Fibroblast of skin of abdomen (primary cell): Measurements from ENCODE around the gene SRP72. TPM values are rescaled to one million over a fixed set of nuclear protein-coding genes. Genes with fewer than 3 reads are reported as not detected.
A peak's percentile ranks its signal among the peaks of the same experiment; 100 is the strongest.
"Not testable (repeated sequence)": the region's sequence is repeated elsewhere in the genome, so short reads cannot be mapped to it uniquely, and the experiment has no call there.

Source experiments
- DNase-seq: peaks from one replicate; pipeline ENCODE4 v3.0.0-alpha.2; 2013
- polyA plus RNA-seq, 2 experiments: library from polyadenylated mRNA; unstranded; fragments of 120-200 nt; gene quantifications; one replicate each; pipeline ENCODE4 v1.2.1, GENCODE V29; 2013; ENCODE audit not compliant: insufficient read length in 2 of 2

The SRP72 gene, protein sequence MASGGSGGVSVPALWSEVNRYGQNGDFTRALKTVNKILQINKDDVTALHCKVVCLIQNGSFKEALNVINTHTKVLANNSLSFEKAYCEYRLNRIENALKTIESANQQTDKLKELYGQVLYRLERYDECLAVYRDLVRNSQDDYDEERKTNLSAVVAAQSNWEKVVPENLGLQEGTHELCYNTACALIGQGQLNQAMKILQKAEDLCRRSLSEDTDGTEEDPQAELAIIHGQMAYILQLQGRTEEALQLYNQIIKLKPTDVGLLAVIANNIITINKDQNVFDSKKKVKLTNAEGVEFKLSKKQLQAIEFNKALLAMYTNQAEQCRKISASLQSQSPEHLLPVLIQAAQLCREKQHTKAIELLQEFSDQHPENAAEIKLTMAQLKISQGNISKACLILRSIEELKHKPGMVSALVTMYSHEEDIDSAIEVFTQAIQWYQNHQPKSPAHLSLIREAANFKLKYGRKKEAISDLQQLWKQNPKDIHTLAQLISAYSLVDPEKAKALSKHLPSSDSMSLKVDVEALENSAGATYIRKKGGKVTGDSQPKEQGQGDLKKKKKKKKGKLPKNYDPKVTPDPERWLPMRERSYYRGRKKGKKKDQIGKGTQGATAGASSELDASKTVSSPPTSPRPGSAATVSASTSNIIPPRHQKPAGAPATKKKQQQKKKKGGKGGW
- 114 TPM for polyA plus RNA-seq (2013, experiment 1 of 2; ENCODE audit: insufficient read length)
- polyA plus RNA-seq (2013, experiment 2 of 2; ENCODE audit: insufficient read length) = 109 TPM

DNA sequence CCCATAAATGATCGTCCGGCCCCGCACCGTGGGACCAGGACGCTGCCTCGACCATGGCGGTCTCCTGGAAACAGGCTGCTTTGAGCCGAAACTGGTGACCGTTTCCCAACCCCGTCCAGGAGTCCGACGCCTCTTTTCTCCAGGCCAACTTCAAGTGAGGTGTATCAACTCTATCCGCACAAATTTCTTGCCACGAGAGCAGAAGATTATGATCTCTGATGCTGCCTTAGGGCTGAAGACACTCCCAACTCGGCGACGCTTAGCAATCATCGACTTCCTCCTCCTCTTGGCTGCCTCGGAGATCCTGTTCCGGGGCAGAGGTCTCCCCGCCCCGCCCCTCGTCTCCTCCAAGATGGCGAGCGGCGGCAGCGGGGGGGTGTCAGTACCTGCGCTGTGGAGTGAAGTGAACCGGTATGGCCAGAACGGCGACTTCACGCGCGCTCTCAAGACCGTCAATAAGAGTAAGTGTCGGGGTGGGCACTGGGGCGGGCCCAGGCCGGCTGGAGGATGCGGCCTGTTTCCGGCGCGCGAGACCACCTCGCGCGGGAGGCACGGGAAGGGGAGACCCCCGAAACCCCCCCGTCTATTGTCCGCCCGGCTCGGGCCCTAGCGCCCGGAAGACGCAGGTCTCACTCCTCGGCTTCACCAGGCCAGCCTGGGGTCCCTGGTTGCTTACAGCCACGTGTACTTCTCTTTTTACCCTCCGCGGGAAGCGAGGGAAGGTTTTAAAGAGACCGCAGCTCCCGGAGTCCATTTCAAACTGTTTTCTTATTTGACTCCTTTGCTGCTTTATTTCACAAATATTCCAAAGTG is at the start of gene SRP72:
Gene SRP72, plus strand, starts transcription at position 334 of the 813 bp plus-strand sequence. Its CDS starts 19 bp downstream, at position 353.
- peak; percentile 87 for DNase-seq

DNA sequence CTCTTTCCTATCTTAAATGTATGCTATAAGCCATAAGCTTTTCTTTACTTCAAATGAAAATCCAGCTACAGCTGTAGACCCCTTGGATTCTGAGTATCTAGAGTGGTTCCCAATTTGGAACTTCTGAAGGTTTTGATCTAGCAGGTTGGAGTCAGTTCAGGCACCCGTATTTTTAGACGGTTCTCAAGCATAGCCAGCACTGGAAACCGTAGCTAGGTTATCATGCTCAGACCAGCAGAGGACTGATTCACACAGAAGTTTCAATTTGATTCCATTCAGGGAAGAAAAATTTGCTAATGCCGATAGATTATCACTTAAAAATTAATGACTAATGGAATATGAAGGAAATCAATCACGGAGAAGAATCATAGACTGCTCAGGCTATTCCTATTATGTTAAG is 43.2 kb upstream of the SRP72 start:
- no peak for DNase-seq

DNA sequence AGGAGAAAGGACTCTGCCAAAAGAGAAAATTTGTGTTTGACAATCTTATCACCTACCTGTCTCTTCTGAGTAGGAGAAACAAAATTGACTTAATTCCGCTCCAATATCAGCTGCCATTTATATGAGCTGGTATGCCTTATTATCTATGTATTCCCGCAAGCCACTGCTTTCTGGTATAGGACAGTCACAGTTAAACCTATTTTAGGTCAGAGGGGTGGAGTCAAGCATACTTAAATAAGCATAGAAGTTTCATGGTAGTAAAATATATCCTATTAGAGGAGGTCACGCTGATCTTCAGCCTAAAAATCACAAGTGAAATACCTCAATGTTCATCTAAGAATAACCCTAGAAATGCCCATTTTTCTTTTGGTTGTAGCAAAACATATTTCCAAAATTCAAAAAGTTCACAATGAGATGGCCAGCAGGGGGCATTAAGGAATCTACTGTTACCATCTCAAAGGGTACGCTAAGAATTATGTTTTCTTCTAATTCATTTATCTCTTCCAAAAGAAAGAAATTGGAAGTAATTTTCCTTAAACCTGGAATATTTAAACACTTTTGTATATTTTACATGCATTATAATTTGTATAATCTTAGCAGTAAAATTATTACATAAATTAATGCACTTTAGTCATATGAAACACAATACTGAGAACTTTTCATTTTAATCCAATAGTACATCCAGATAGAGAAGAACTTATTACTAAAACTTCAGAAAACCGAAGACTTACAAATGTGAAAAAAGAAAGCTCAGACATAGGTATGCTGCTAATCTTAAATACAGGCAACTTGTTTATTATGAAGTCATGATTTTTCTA is 42.5 kb upstream of the SRP72 start:
- no peak for DNase-seq

DNA sequence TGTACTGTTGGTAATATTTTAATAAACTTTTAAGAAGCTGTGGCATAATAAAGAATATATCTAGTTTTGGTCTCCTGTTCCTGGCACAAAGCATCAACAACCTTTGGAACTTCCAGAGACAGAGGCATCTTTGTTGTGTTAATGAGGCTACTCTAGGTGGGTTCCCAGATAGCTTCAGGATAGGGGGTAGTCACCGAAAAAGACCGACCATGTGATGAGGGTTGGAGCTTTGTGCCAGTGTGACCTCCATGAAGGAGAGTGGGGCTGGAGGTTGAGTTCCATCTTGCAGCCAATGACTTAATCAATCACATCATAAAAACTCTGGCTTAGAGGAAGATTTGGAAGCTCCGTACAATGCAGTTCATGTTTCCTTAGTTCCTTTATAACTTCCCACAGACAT is 41.9 kb upstream of the SRP72 start:
- no peak for DNase-seq

DNA sequence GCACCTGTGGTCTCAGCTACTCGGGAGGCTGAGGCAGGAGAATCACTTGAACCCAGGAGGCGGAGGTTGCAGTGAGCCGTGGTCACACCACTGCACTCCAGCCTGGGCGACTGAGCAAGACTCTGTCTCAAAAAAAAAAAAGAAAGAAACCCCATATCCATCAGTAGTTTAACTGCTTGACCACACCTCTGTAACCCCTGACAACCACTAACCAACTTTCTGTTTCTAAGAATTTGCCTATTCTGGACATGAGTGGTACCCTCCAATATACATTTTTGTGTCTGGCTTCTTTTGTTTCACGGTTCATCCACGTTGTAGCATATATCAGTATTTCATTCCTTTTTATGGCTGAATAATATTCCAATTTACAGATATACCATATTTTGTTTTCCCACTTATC is 41.1 kb upstream of the SRP72 start:
- DNase-seq = no peak

DNA sequence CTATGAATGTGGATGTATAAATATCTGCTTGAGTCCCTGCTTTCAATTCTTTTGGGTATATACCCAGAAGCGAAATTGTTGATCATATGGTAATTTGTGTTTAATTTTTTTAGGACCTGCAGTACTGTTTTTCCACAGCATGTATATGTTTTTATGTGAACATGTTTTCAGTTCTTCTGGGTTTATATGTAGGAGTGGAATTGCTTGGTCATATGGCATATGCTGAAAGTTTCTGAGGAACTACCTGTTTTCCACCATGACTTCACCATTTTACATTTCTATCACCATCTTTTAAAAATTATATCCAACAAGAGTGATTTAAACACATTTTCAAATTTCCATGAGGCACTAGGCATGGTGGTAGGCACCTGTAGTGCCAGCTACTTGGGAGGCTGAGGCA is 40.2 kb upstream of the SRP72 start:
- no peak for DNase-seq

GRCh38 chr4:56430203-56430602 is 37.2 kb upstream of the SRP72 start:
- DNase-seq = no peak

DNA sequence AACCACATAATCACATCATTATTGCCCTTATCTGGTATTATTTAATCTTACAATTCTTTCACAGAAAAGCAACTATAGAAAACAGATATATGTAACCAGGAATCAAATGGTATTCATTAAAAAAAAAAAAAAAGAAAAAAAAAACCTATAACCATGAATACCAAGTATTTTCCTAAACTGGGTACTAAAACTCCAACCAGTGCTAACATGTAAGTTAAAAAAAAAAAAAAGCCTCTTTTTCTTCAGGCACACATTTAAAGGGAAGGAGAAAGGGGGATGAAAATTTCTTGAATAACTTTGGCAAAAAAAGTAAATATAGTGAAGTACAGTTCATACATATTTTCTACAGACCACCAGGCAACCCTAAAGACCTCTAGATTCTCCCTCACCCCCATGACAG is 34.1 kb upstream of the SRP72 start:
- no peak for DNase-seq

DNA sequence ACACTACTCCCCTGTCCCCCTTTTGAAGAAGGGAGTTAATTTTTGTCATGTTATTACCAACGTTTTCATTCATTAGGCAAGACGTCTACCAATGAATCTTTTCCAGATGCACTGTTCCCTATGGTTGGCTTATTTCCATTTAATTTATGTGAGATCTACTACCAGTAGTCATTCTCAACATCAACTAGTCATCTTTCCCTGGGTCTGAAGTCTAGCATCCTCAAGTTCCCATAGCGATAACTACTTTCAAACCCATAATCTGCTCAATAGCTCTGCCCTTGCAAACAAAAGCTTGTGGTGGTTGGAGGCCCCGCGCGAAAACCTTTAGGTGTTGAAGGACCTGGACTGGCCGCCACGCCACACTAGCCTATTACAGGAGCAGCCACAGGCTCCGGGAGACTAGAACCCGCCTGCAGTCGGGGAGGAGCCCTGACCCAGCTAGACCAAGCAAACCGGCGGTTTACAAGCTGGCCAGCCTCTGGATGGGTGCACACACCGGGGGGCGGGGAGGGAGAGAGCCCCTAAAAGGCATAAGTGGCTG is 32.7 kb upstream of the SRP72 start:
- DNase-seq = peak; percentile 51

GRCh38 chr4:56435140-56435926 is 32.1 kb upstream of the SRP72 start, which contains the start of gene PPAT:
PPAT (minus strand) TSS chr4:56435615; CDS start chr4:56435477, 138 bp downstream.
- DNase-seq = peak; percentile 98

DNA sequence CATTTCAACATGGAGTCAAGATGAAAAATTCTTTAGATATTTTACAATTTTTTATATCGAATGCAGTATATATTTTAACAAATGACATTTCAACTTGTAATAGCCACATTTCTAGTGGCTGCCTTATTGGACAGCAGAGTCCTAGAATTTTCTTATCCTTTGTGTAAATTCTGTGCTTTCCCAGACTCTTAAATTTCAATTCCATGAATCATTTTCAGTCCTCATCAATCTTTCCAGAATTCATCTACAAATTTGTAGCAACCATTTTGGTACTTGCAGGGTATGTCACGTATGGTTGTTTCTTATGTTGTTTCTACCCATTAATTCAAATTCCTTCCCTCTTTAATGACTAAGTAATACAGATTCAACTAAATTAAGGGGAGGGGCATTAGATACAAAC is 28.7 kb upstream of the SRP72 start:
- DNase-seq = peak; percentile 52

DNA sequence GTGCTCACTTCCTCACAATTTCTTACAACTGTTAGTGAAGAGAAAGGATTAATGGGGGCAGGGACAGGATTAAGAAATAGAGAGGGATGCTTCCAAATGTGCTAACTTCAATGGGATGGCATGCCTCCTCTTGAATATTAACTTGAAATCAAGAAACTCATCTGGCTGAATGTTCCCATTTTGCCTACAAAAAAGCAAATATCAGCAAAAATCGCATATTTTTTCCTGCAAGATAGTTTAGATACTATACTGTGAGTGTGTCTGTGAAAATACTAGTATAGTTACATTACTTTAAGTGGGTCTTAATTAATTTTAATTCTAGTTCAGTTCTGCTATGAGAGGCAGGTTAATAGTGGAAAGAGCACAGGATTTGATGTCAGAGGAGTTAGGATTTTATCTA is 26.4 kb upstream of the SRP72 start:
- DNase-seq = no peak

GRCh38 chr4:56444719-56445118 is 22.7 kb upstream of the SRP72 start:
- no peak for DNase-seq

GRCh38 chr4:56445699-56446098 is 21.7 kb upstream of the SRP72 start:
- no peak for DNase-seq

DNA sequence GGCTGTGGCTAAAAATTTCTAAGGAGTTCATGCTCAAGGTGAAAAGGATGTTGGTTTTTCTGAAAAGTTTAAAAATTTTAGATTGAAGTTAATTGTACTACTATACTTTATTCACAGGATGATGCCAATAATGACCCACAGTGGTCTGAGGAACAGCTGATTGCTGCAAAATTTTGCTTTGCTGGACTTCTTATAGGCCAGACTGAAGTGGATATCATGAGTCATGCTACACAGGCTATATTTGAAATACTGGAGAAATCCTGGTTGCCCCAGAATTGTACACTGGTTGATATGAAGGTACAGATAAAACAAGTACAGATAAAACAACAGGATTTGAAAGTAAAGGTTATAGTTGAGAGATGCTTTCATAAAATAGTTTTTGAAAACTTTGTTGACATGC is 19.1 kb upstream of the SRP72 start:
- no peak for DNase-seq

- DNase-seq = not testable (repeated sequence)
Measured at GRCh38 chr4:56449475-56449874, 17.9 kb upstream of the SRP72 start.

GRCh38 chr4:56450342-56450741 is 17.1 kb upstream of the SRP72 start:
- no peak for DNase-seq

- DNase-seq = peak; percentile 35
Measured at GRCh38 chr4:56460085-56460484, 7.3 kb upstream of the SRP72 start.

GRCh38 chr4:56462157-56462556 is 5.3 kb upstream of the SRP72 start:
- no peak for DNase-seq

- DNase-seq = no peak
Measured at GRCh38 chr4:56463711-56464110, 3.7 kb upstream of the SRP72 start.

DNA sequence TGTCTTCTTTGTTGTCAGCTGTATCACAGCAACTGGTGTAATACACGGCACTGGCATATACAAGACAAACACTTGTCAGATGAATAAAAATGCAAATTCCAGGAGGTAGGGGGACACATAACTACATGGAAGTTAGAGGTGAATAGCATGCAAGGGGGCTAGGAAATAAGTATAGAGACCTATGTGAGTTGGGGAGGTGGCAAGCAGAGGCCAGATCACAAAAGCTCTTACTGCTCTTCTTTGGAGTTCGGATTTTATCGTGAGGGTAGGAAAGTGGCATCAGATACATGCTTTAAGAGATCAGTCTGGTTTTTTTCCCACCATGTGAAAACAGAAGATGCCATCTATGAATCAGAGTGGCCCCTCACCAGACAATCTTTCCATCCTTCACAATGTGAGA is 2.8 kb upstream of the SRP72 start:
- no peak for DNase-seq
